K562 (cell line): ENCODE results near the gene PLEKHM2. TPM values are rescaled to one million over a fixed set of nuclear protein-coding genes. Genes with fewer than 3 reads are reported as not detected.

Source experiments
- DNMT1 ChIP-seq: fragments of 450-650 bp; IDR thresholded peaks from 2 replicates; pipeline ENCODE4 v1.6.1; 2016; ENCODE audit warnings: antibody characterized with exemption, mild to moderate bottlenecking
- GTF3C2 ChIP-seq: IDR thresholded peaks from 3 replicates; pipeline ENCODE4 v1.6.1; 2011; ENCODE audit warnings: borderline replicate concordance, mild to moderate bottlenecking, moderate library complexity; ENCODE audit not compliant: insufficient read length; ENCODE audit errors: extremely low read depth
- HES1 ChIP-seq: fragments of 450-650 bp; IDR thresholded peaks from 2 replicates; pipeline ENCODE4 v1.6.1; 2016; ENCODE audit warnings: low read depth, mild to moderate bottlenecking, moderate library complexity
- KLF6 ChIP-seq: fragments of 250-450 bp; sonication (Bioruptor Pico); IDR thresholded peaks from 2 replicates; pipeline ENCODE4 v1.4.0; 2020; ENCODE audit warnings: mild to moderate bottlenecking, moderate library complexity, borderline replicate concordance
- MEF2A ChIP-seq: IDR thresholded peaks from 2 replicates; pipeline ENCODE4 v1.6.1; 2011; ENCODE audit warnings: low read depth, mild to moderate bottlenecking, low read length, moderate library complexity; ENCODE audit not compliant: control insufficient read depth
- MEF2D ChIP-seq: conservative IDR thresholded peaks from 2 replicates; pipeline ENCODE4 v1.6.1; 2016; ENCODE audit warnings: low read depth, missing genetic modification characterization, missing compliant biosample characterization
- MXD1 ChIP-seq: fragments of 250-450 bp; sonication (Bioruptor Pico); IDR thresholded peaks from 2 replicates; pipeline ENCODE4 v1.8.0; 2021; ENCODE audit warnings: borderline replicate concordance, mild to moderate bottlenecking, moderate library complexity; ENCODE audit not compliant: poor library complexity, severe bottlenecking
- POU5F1 ChIP-seq: fragments of 150-350 bp; IDR thresholded peaks from 2 replicates; pipeline ENCODE4 v1.6.1; 2014; ENCODE audit warnings: borderline replicate concordance, low read length, low read depth, mild to moderate bottlenecking; ENCODE audit not compliant: partially characterized antibody
- RBBP5 ChIP-seq: fragments of 200-600 bp; sonication (generic); IDR thresholded peaks from 2 replicates; pipeline ENCODE4 v1.6.1; 2012; ENCODE audit warnings: borderline replicate concordance, mild to moderate bottlenecking, low read length, control low read depth, inconsistent platforms; ENCODE audit not compliant: insufficient read depth, poor library complexity, severe bottlenecking
- TEAD4 ChIP-seq, 2 experiments: sonication (generic) in 1 of 2; formaldehyde crosslinking in 1 of 2; IDR thresholded peaks; 2 replicates each; pipeline versions ENCODE4 v1.6.1 to v1.8.0; 2012 to 2022; ENCODE audit warnings: borderline replicate concordance in 1 of 2, inconsistent platforms in 1 of 2, low read length in 1 of 2, mild to moderate bottlenecking in 1 of 2, missing genetic modification reagents in 1 of 2
- TRIM25 ChIP-seq: fragments of 450-650 bp; IDR thresholded peaks from 2 replicates; pipeline ENCODE4 v1.7.0; 2016; ENCODE audit warnings: borderline replicate concordance
- ZBTB26 ChIP-seq: fragments of 450-650 bp; formaldehyde crosslinking; IDR thresholded peaks from 2 replicates; pipeline ENCODE4 v1.4.0; 2022; ENCODE audit warnings: missing genetic modification characterization
- ZNF143 ChIP-seq: sonication (generic); formaldehyde crosslinking; IDR thresholded peaks from 2 replicates; pipeline ENCODE4 v1.9.0; 2022; ENCODE audit warnings: mild to moderate bottlenecking, missing genetic modification reagents
- polyA plus RNA-seq, 8 experiments: library from polyadenylated mRNA; depleted of rRNA in 4 of 8; stranded (reverse) in 5 of 8; unstranded in 3 of 8; fragments of >200 nt; fragmentation: Nextera tagmentation in 2 of 8; fragmentation: Illumina TruSeq in 1 of 8; extraction: Ambion mirVana in 2 of 8; extraction: Trizol in 1 of 8; gene quantifications; 2 replicates each; pipeline versions ENCODE4 v1.2.1 to v1.2.3, GENCODE V29; 2011 to 2014; ENCODE audit warnings: inconsistent platforms in 1 of 8, missing spikeins in 1 of 8
- total RNA-seq, 7 experiments: library from RNA; depleted of rRNA in 6 of 7; stranded (reverse); fragments of >200 nt in 6 of 7; fragmentation: Illumina TruSeq in 2 of 7; extraction: Trizol in 2 of 7; gene quantifications; 2 replicates each; pipeline versions ENCODE4 v1.2.1 to v1.2.3, GENCODE V29; 2011 to 2021; ENCODE audit warnings: low replicate concordance in 1 of 7

PLEKHM2 gene
- total and polyA plus RNA-seq, 9 of the 15 experiments (the other 6 are each of a cell fraction or from before 2014, with no cell fraction given): 0.27 to 63.7 (median 33.2) TPM

GRCh38 chr1:15684468-15685291 is 560 bp downstream of the PLEKHM2 start (continued):
- TF ChIP-seq MXD1 (no peak), TEAD4 (IDR thresholded peaks at IDR 0.05; ENCODE audit: low read length) (0 out of 2 replicates have a peak, but pooled peaks have one; percentile 10), TEAD4 (CRISPR knock-in tag; IDR thresholded peaks at IDR 0.05; ENCODE audit: borderline replicate concordance) (peak; percentile 66; the same call in 1 of the 2 replicates), DNMT1 (no peak), MEF2A (no peak), GTF3C2 (no peak), POU5F1 (no peak), MEF2D (tag) (no peak), ZNF143 (CRISPR knock-in tag) (no peak), TRIM25 (no peak), KLF6 (no peak), RBBP5 (peak; percentile 76), HES1 (no peak), ZBTB26 (CRISPR knock-in tag) (no peak)
